ENCODE data around the gene CADM4. TPM values are rescaled to one million over a fixed set of nuclear protein-coding genes. Genes with fewer than 3 reads are reported as not detected.
"Not testable (repeated sequence)": the region's sequence is repeated elsewhere in the genome, so short reads cannot be mapped to it uniquely, and the experiment has no call there.

The CADM4 gene
- total RNA-seq, 6 donors from 2014 or later: 6.2 to 9.2 (median 7.8) TPM

- H3K27ac ChIP-seq: no peak overlapping the region
- no peaks in the 10 kb centered on the region for H3K4me1 ChIP-seq
- H3K36me3 ChIP-seq: peaks cover 6 to 44% (median 25%) of the 10 kb centered on the region in 4 donors
- no peak for DNase-seq
- H3K9me3 ChIP-seq: no peaks in the 10 kb centered on the region
- ATAC-seq (ENCODE audit: low FRiP score in 2 of 2): no peak
- no peaks in the 10 kb centered on the region for H3K27me3 ChIP-seq
- no peak for TF ChIP-seq CTCF (IDR thresholded peaks at IDR 0.05)
- TF ChIP-seq EP300 (IDR thresholded peaks at IDR 0.05): no peak
- TF ChIP-seq POLR2A (IDR thresholded peaks at IDR 0.05): no peak
- no peak for TF ChIP-seq POLR2AphosphoS5 (IDR thresholded peaks at IDR 0.05)
- H3K4me3 ChIP-seq: no peak overlapping the region
- WGBS, 2 donors: 79 to 86% methylated on average over 7 of the region's 7 CpGs
These were observed 29.8 kb downstream of the CADM4 start for GRCh38 chr19:43609872-43610271.

- ATAC-seq (ENCODE audit: low FRiP score in 2 of 2) (no peak), DNase-seq (no peak)
- TF ChIP-seq POLR2A (IDR thresholded peaks at IDR 0.05) (no peak), CTCF (IDR thresholded peaks at IDR 0.05) (no peak), EP300 (IDR thresholded peaks at IDR 0.05) (no peak), POLR2AphosphoS5 (IDR thresholded peaks at IDR 0.05) (no peak)
- H3K36me3 ChIP-seq: peaks cover 2 to 29% (median 18%) of the 10 kb centered on the region in 4 donors
- no peaks in the 10 kb centered on the region for H3K4me1 ChIP-seq
- no peak overlapping the region for H3K4me3 ChIP-seq
- H3K27me3 ChIP-seq: no peaks in the 10 kb centered on the region
- H3K9me3 ChIP-seq: no peaks in the 10 kb centered on the region
- H3K27ac ChIP-seq: no peak overlapping the region
- 67 to 69% methylated on average over 24 to 26 of the region's 28 CpGs for WGBS, 2 donors
These were observed 32.1 kb downstream of the CADM4 start for GRCh38 chr19:43607238-43608205.

- H3K36me3 ChIP-seq: peaks cover 2 to 26% (median 13%) of the 10 kb centered on the region in 4 donors
- no peak overlapping the region for H3K4me3 ChIP-seq
- no peaks in the 10 kb centered on the region for H3K9me3 ChIP-seq
- H3K27ac ChIP-seq: no peak overlapping the region
- 87 to 93% methylated on average over 7 of the region's 7 CpGs for WGBS, 2 donors
- TF ChIP-seq POLR2A (IDR thresholded peaks at IDR 0.05) (no peak), POLR2AphosphoS5 (IDR thresholded peaks at IDR 0.05) (no peak), CTCF (IDR thresholded peaks at IDR 0.05) (no peak), EP300 (IDR thresholded peaks at IDR 0.05) (no peak)
- ATAC-seq (ENCODE audit: low FRiP score in 2 of 2) (no peak), DNase-seq (no peak)
- H3K27me3 ChIP-seq: no peaks in the 10 kb centered on the region
- H3K4me1 ChIP-seq: no peaks in the 10 kb centered on the region
These were observed 33.0 kb downstream of the CADM4 start for GRCh38 chr19:43606569-43607229.

- H3K4me1 ChIP-seq: no peaks in the 10 kb centered on the region
- TF ChIP-seq EP300 (IDR thresholded peaks at IDR 0.05): no peak
- TF ChIP-seq POLR2A (IDR thresholded peaks at IDR 0.05): no peak
- TF ChIP-seq CTCF (IDR thresholded peaks at IDR 0.05): no peak
- TF ChIP-seq POLR2AphosphoS5 (IDR thresholded peaks at IDR 0.05): no peak
- no peaks in the 10 kb centered on the region for H3K27me3 ChIP-seq
- no peak overlapping the region for H3K4me3 ChIP-seq
- 77 to 88% methylated on average over 7 of the region's 7 CpGs for WGBS, 2 donors
- DNase-seq: no peak
- no peak for ATAC-seq (ENCODE audit: low FRiP score in 2 of 2)
- peaks cover 0 to 26% (median 14%) of the 10 kb centered on the region in 4 donors for H3K36me3 ChIP-seq
- H3K9me3 ChIP-seq: no peaks in the 10 kb centered on the region
- no peak overlapping the region for H3K27ac ChIP-seq
These were observed 33.6 kb downstream of the CADM4 start for GRCh38 chr19:43605875-43606568.

- not testable (repeated sequence) for H3K9me3 ChIP-seq; ATAC-seq (ENCODE audit: low FRiP score in 2 of 2); H3K27ac ChIP-seq; DNase-seq; H3K27me3 ChIP-seq; H3K4me3 ChIP-seq
- H3K4me1 ChIP-seq: peaks cover 14 to 22% (median 18%) of the 10 kb centered on the region in 4 donors
- 91 to 96% methylated on average over 5 of the region's 5 CpGs for WGBS, 2 donors
- H3K36me3 ChIP-seq: peaks cover 5 to 34% (median 15%) of the 10 kb centered on the region in 4 donors
These were observed 39.3 kb downstream of the CADM4 start for GRCh38 chr19:43600326-43600725.
